Endothelial cell of umbilical vein (primary cell): ENCODE measurements around the gene CCDC93. TPM values are rescaled to one million over a fixed set of nuclear protein-coding genes. Genes with fewer than 3 reads are reported as not detected.

Source experiments
- BruUV-seq: library from RNA; stranded (reverse); fragments of 400-500 nt; replicated peaks from 2 replicates; lab custom pipeline; 2021; lab: Mats Ljungman, UMichigan
- CTCF ChIA-PET: fragments of 300-600, 350-600 bp; sonication (Branson Sonifier 250); formaldehyde crosslinking; loops from one replicate; lab custom pipeline; 2021; ENCODE audit warnings: antibody characterized with exemption, inconsistent platforms; lab: Charles Lee
- POLR2A ChIA-PET: fragments of 300-600, 350-600 bp; sonication (Branson Sonifier 250); formaldehyde crosslinking; loops from one replicate; lab custom pipeline; 2021; ENCODE audit warnings: antibody characterized with exemption, inconsistent platforms; lab: Charles Lee
- DNase-seq: peaks from one replicate; pipeline ENCODE4 v3.0.0-alpha.2; 2011; ENCODE audit warnings: low read depth, low spot score
- FAIRE-seq: peaks from 2 replicates; lab custom pipeline; 2011; peaks lifted over from hg19 to GRCh38; lab: Jason Lieb, UNC
- H2AFZ ChIP-seq: 2 replicates; pipeline ENCODE4 v1.6.0; 2012; ENCODE audit warnings: low read depth, low read length, control low read depth, inconsistent platforms
- H3K27ac ChIP-seq: 2 replicates; pipeline ENCODE4 v1.5.1; 2011; ENCODE audit warnings: low read depth, mild to moderate bottlenecking, control low read depth, low read length, moderate library complexity; ENCODE audit not compliant: insufficient read depth
- H3K27me3 ChIP-seq, 2 experiments: 2 replicates each; pipeline versions ENCODE4 v1.6.0 to v1.6.1; 2011; ENCODE audit warnings: low read length in 2 of 2, mixed read lengths in 1 of 2; ENCODE audit not compliant: control insufficient read depth in 2 of 2, insufficient read depth in 2 of 2
- H3K36me3 ChIP-seq, 2 experiments: 2 replicates in 1 of 2; 3 replicates in 1 of 2; pipeline ENCODE4 v1.5.1; 2011; ENCODE audit warnings: low read length in 2 of 2, mild to moderate bottlenecking in 1 of 2, moderate library complexity in 1 of 2; ENCODE audit not compliant: control insufficient read depth in 2 of 2, insufficient read depth in 2 of 2; ENCODE audit errors: extremely low read depth in 1 of 2
- H3K4me1 ChIP-seq: 3 replicates; pipeline ENCODE4 v1.5.1; 2011; ENCODE audit warnings: mild to moderate bottlenecking, low read length; ENCODE audit not compliant: control insufficient read depth, insufficient read depth; ENCODE audit errors: extremely low read depth
- H3K4me2 ChIP-seq: 2 replicates; pipeline ENCODE4 v1.6.1; 2011; ENCODE audit warnings: low read length, control low read depth, mixed read lengths; ENCODE audit not compliant: insufficient read depth
- H3K4me3 ChIP-seq, 3 experiments: fragments of 200-600 bp in 1 of 3; sonication (generic), shearing (Covaris generic) in 1 of 3; replicated peaks in 1 of 3; 2 replicates each; pipeline ENCODE4 v1.5.1; 2011 to 2016; ENCODE audit warnings: control low read depth in 3 of 3, low read length in 3 of 3, mild to moderate bottlenecking in 2 of 3, inconsistent platforms in 1 of 3, low read depth in 1 of 3, moderate library complexity in 1 of 3; ENCODE audit not compliant: insufficient read depth in 1 of 3
- H3K79me2 ChIP-seq: 2 replicates; pipeline ENCODE4 v1.6.0; 2012; ENCODE audit warnings: low read length, inconsistent platforms; ENCODE audit not compliant: control insufficient read depth, insufficient read depth
- H3K9ac ChIP-seq: replicated peaks from 2 replicates; pipeline ENCODE3; 2011; ENCODE audit warnings: low read length, control low read depth; ENCODE audit not compliant: insufficient read depth; ENCODE audit errors: extremely low read depth
- H3K9me1 ChIP-seq: replicated peaks from 3 replicates; pipeline ENCODE4 v1.6.0; 2011; ENCODE audit warnings: mild to moderate bottlenecking, low read length; ENCODE audit not compliant: control insufficient read depth, insufficient read depth; ENCODE audit errors: extremely low read depth
- H3K9me3 ChIP-seq: replicated peaks from 2 replicates; pipeline ENCODE4 v1.5.1; 2012; ENCODE audit warnings: low read length, inconsistent platforms; ENCODE audit not compliant: control insufficient read depth, insufficient read depth
- H4K20me1 ChIP-seq: replicated peaks from 2 replicates; pipeline ENCODE3; 2011; ENCODE audit warnings: mild to moderate bottlenecking, low read length; ENCODE audit not compliant: control insufficient read depth, insufficient read depth; ENCODE audit errors: extremely low read depth
- EZH2 ChIP-seq: IDR thresholded peaks from 2 replicates; pipeline ENCODE4 v1.6.1; 2012; ENCODE audit warnings: borderline replicate concordance, low read depth, mild to moderate bottlenecking, moderate library complexity, low read length, inconsistent platforms; ENCODE audit not compliant: severe bottlenecking
- GATA2 ChIP-seq: IDR thresholded peaks from 2 replicates; pipeline ENCODE4 v1.7.0; 2011; ENCODE audit warnings: low read depth, mild to moderate bottlenecking, moderate library complexity, mixed read lengths, low read length; ENCODE audit not compliant: insufficient read length, insufficient read depth
- dilution Hi-C: fragments of 300-500 bp; cut with MboI; formaldehyde crosslinking; loops from one replicate; pipeline ENCODE4 v1.15.0; 2019; ENCODE audit warnings: low sequenced_read_pairs; ENCODE audit not compliant: extremely low pct_ligation_motif_present
- intact Hi-C: fragments of 100-400 bp; cut with micrococcal nuclease; formaldehyde crosslinking; loops from one replicate; pipeline ENCODE4 v1.10.0; 2022
- polyA plus RNA-seq, 4 experiments: library from polyadenylated mRNA; depleted of rRNA in 3 of 4; stranded (reverse) in 3 of 4; unstranded in 1 of 4; fragments of >200 nt; gene quantifications; 2 replicates each; pipeline versions ENCODE4 v1.2.1 to v1.2.3, GENCODE V29; 2011 to 2012; ENCODE audit warnings: missing spikeins in 1 of 4
- total RNA-seq: library from RNA; stranded (reverse); gene quantifications from 2 replicates; pipeline ENCODE4 v1.2.3, GENCODE V29; 2021
- TF ChIP-seq, protein P1 (sequence below), 2 donors: IDR thresholded peaks; 1 replicate in 1 of 2; 2 replicates in 1 of 2; pipeline ENCODE4 v1.5.1; 2011; ENCODE audit warnings: low read length in 2 of 2, mild to moderate bottlenecking in 2 of 2, moderate library complexity in 2 of 2, control low read depth in 1 of 2, inconsistent platforms in 1 of 2, low read depth in 1 of 2; ENCODE audit not compliant: insufficient read depth in 1 of 2; ENCODE audit errors: extremely low read depth in 1 of 2

Gene CCDC93
- total and polyA plus RNA-seq, 2 donors (not counting 3 experiments of a cell fraction or from before 2014, with no cell fraction given) = 13.8 to 35.1 TPM

DNA sequence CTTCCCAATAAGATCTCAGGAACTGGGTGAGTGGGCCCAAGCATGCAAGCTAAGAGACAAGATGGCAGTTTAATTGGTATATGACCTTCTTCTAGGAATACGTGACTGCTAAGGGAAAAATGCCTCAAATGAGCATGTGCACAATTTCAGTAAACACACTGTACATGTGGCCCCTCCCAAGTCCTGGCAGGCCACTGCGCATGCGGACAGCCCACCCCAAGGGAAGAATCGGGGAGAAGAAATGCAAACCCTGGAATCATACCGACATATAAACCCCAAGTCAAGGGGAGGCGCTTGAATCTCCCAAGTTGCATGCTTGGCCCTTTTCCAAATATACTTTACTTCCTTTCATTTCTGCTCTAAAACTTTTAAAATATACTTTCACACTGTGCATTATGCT is 15.2 kb upstream of the CCDC93 start:
- POLR2A ChIA-PET = no interaction called here
- FAIRE-seq = no peak
- no peak overlapping the region for H3K9ac ChIP-seq
- H3K4me2 ChIP-seq = no peak overlapping the region
- H3K27me3 ChIP-seq = peaks cover 4 to 14% of the 10 kb centered on the region in 2 experiments
- no peak overlapping the region for H3K27ac ChIP-seq
- TF ChIP-seq, protein P1, sequence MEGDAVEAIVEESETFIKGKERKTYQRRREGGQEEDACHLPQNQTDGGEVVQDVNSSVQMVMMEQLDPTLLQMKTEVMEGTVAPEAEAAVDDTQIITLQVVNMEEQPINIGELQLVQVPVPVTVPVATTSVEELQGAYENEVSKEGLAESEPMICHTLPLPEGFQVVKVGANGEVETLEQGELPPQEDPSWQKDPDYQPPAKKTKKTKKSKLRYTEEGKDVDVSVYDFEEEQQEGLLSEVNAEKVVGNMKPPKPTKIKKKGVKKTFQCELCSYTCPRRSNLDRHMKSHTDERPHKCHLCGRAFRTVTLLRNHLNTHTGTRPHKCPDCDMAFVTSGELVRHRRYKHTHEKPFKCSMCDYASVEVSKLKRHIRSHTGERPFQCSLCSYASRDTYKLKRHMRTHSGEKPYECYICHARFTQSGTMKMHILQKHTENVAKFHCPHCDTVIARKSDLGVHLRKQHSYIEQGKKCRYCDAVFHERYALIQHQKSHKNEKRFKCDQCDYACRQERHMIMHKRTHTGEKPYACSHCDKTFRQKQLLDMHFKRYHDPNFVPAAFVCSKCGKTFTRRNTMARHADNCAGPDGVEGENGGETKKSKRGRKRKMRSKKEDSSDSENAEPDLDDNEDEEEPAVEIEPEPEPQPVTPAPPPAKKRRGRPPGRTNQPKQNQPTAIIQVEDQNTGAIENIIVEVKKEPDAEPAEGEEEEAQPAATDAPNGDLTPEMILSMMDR (IDR thresholded peaks at IDR 0.05; ENCODE audit: extremely low read depth in 1 of 2, insufficient read depth in 1 of 2, low read depth in 1 of 2, low read length in 2 of 2) = no peak
- TF ChIP-seq EZH2 = no peak
- no peaks in the 10 kb centered on the region for H3K9me1 ChIP-seq
- H3K36me3 ChIP-seq = no peaks in the 10 kb centered on the region
- no peaks in the 10 kb centered on the region for H3K79me2 ChIP-seq
- dilution Hi-C loops (no loop called here), intact Hi-C loops (no loop called here)
- no peak overlapping the region for H2AFZ ChIP-seq
- no peak overlapping the region for H3K4me3 ChIP-seq
- no peaks in the 10 kb centered on the region for H3K4me1 ChIP-seq
- no peaks in the 10 kb centered on the region for H4K20me1 ChIP-seq
- no TSS peak for BruUV-seq
- no peaks in the 10 kb centered on the region for H3K9me3 ChIP-seq
- no peak for DNase-seq
- CTCF ChIA-PET = no interaction called here

DNA sequence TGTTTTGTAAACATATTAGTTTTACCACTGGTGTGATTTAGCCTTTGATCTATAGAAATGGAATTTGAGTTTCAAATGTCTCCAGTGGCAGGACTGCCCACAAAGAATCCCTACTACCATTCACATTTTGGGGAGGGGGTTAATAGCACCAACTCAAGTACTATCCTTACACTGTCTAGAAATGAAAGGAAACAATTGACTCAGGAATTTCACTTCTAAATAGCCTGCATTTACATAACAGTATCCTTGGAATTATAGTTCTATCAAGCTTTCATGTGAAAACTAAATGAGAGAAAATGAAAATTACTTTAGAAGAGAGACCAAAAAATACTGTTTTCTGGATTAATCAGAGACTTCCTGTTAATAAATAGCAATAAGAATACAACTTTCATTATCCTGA is 7.5 kb upstream of the CCDC93 start:
- FAIRE-seq (no peak), DNase-seq (no peak)
- no peak overlapping the region for H3K27ac ChIP-seq
- H3K27me3 ChIP-seq = peaks cover 13 to 27% of the 10 kb centered on the region in 2 experiments
- no peaks in the 10 kb centered on the region for H3K9me3 ChIP-seq
- no TSS peak for BruUV-seq
- no peaks in the 10 kb centered on the region for H3K4me1 ChIP-seq
- ChIA-PET CTCF (interaction anchor here (2.7 kb wide), 1 partner anchor 11 kb away, joined by 11 read pairs; no protein-coding TSS in a partner anchor), POLR2A (no interaction called here)
- no peak for TF ChIP-seq GATA2
- intact Hi-C loops = no loop called here
- no peaks in the 10 kb centered on the region for H4K20me1 ChIP-seq
- H3K4me3 ChIP-seq = no peak overlapping the region
- dilution Hi-C loops = no loop called here
- H3K4me2 ChIP-seq = no peak overlapping the region
- H3K79me2 ChIP-seq = no peaks in the 10 kb centered on the region
- H3K9ac ChIP-seq = no peak overlapping the region
- no peaks in the 10 kb centered on the region for H3K9me1 ChIP-seq
- H2AFZ ChIP-seq = no peak overlapping the region
- no peaks in the 10 kb centered on the region for H3K36me3 ChIP-seq
